Activated CD8-positive, alpha-beta T cell treated with anti-CD3 and anti-CD28 coated beads, Interleukin-2, amount 10 ng/mL, durations not matched to agents 7 days and 5 days (primary cell): ENCODE results near the gene TUFT1. TPM values are rescaled to one million over a fixed set of nuclear protein-coding genes. Genes with fewer than 3 reads are reported as not detected.

Experiments
- ATAC-seq: fragments of 150-1000 bp; cut with Tn5 transposase; one replicate; pipeline ENCODE4 v1.10.0; 2021; ENCODE audit warnings: moderate library complexity
- CTCF ChIA-PET: fragments of 350-600 bp; sonication (Branson Sonifier 250); formaldehyde crosslinking; loops from one replicate; lab custom pipeline; 2021; ENCODE audit warnings: antibody characterized with exemption; lab: Charles Lee
- POLR2A ChIA-PET: fragments of 350-600 bp; sonication (Branson Sonifier 250); formaldehyde crosslinking; loops from one replicate; lab custom pipeline; 2021; ENCODE audit warnings: antibody characterized with exemption; lab: Charles Lee
- DNase-seq: peaks from one replicate; pipeline ENCODE4 v3.0.0-alpha.2; 2020
- H3K27ac Mint-ChIP-seq: one replicate; pipeline ENCODE4 v1.8.0; 2021; ENCODE audit warnings: mild to moderate bottlenecking, mixed read lengths
- H3K27me3 Mint-ChIP-seq: one replicate; pipeline ENCODE4 v1.8.0; 2021; ENCODE audit warnings: low read depth, mixed read lengths
- H3K36me3 Mint-ChIP-seq: one replicate; pipeline ENCODE4 v1.8.0; 2021; ENCODE audit warnings: low read depth, mixed read lengths
- H3K4me1 Mint-ChIP-seq: one replicate; pipeline ENCODE4 v1.8.0; 2021; ENCODE audit warnings: low read depth, mixed read lengths
- H3K4me3 Mint-ChIP-seq: one replicate; pipeline ENCODE4 v1.8.0; 2021; ENCODE audit warnings: mild to moderate bottlenecking, mixed read lengths
- H3K9me3 Mint-ChIP-seq: one replicate; pipeline ENCODE4 v1.8.0; 2022; ENCODE audit warnings: mixed read lengths; ENCODE audit not compliant: insufficient read depth
- microRNA-seq: library from miRNA; unstranded; fragments of <30 nt; microRNA quantifications from one replicate; pipeline ENCODE4 v1.2.0, GENCODE V29; 2022
- total RNA-seq, 2 experiments: library from RNA; stranded (reverse); gene quantifications; one replicate each; pipeline ENCODE4 v1.2.3, GENCODE V29; 2021

Gene TUFT1
- total RNA-seq, 2 experiments from 2014 or later: 0.42 TPM

GRCh38 chr1:151619489-151620093 is 79.5 kb downstream of the TUFT1 start:
- DNase-seq (no peak), ATAC-seq (no peak)
- Mint-ChIP-seq H3K27ac (no peak overlapping the region), H3K4me1 (peaks cover 19% of the 10 kb centered on the region), H3K36me3 (peaks cover 7% of the 10 kb centered on the region), H3K9me3 (no peaks in the 10 kb centered on the region), H3K27me3 (no peaks in the 10 kb centered on the region), H3K4me3 (no peak overlapping the region)
- POLR2A ChIA-PET: no interaction called here
- CTCF ChIA-PET: interaction anchor here (1.0 to 1.8 kb wide), 3 partner anchors 25 to 109 kb away, joined by 3 to 6 read pairs (median 3); partner anchors contain the start of gene CGN

DNA sequence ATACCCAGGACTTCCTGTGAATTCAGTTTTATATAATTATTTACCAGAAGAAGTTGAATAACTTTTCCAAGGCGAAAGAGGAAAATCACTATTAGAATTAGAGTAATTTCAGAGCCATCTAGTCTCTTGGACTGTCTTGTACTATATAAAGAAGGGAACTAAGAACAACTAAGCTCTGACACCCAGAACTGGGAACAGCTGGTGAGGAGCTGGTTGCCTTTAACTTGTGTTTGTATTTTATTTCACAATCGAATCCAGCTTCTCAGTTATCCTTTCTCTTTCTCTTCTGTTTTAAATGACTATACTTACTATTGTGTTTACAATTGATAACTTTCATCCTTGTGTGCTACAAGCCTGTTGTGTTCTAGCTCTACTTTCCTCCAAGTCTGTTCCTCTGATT is 80.2 kb downstream of the TUFT1 start:
- ATAC-seq: no peak
- H3K9me3 Mint-ChIP-seq: no peaks in the 10 kb centered on the region
- H3K27ac Mint-ChIP-seq: no peak overlapping the region
- no peaks in the 10 kb centered on the region for H3K27me3 Mint-ChIP-seq
- ChIA-PET POLR2A (no interaction called here), CTCF (interaction anchor here (1.0 to 1.8 kb wide), 3 partner anchors 26 to 110 kb away, joined by 3 to 6 read pairs (median 3); partner anchors contain the start of gene CGN)
- H3K36me3 Mint-ChIP-seq: peaks cover 4% of the 10 kb centered on the region
- no peak for DNase-seq
- H3K4me1 Mint-ChIP-seq: peaks cover 16% of the 10 kb centered on the region
- H3K4me3 Mint-ChIP-seq: no peak overlapping the region

GRCh38 chr1:151621351-151621750 is 81.2 kb downstream of the TUFT1 start:
- ChIA-PET CTCF (interaction anchor here (1.8 kb wide), 1 partner anchor 27 kb away, joined by 6 read pairs; no protein-coding TSS in a partner anchor), POLR2A (no interaction called here)
- Mint-ChIP-seq H3K27ac (no peak overlapping the region), H3K36me3 (peaks cover 4% of the 10 kb centered on the region), H3K4me1 (peaks cover 9% of the 10 kb centered on the region), H3K27me3 (no peaks in the 10 kb centered on the region), H3K9me3 (no peaks in the 10 kb centered on the region), H3K4me3 (no peak overlapping the region)
- DNase-seq: no peak
- ATAC-seq: no peak

- peaks cover 7% of the 10 kb centered on the region for H3K36me3 Mint-ChIP-seq
- ATAC-seq (no peak), DNase-seq (no peak)
- POLR2A ChIA-PET: no interaction called here
- peaks cover 4% of the 10 kb centered on the region for H3K4me1 Mint-ChIP-seq
- CTCF ChIA-PET: no interaction called here
- no peak overlapping the region for H3K27ac Mint-ChIP-seq
- no peaks in the 10 kb centered on the region for H3K27me3 Mint-ChIP-seq
- H3K4me3 Mint-ChIP-seq: no peak overlapping the region
- no peaks in the 10 kb centered on the region for H3K9me3 Mint-ChIP-seq
Observed at GRCh38 chr1:151624783-151625182, 84.7 kb downstream of the TUFT1 start.

GRCh38 chr1:151626740-151627334 is 86.7 kb downstream of the TUFT1 start:
- CTCF ChIA-PET: interaction anchor here (0.6 kb wide), 1 partner anchor 33 kb away, joined by 3 read pairs; no protein-coding TSS in a partner anchor
- Mint-ChIP-seq H3K36me3 (peaks cover 7% of the 10 kb centered on the region), H3K4me3 (no peak overlapping the region), H3K4me1 (peaks cover 1% of the 10 kb centered on the region), H3K27ac (no peak overlapping the region), H3K27me3 (no peaks in the 10 kb centered on the region), H3K9me3 (no peaks in the 10 kb centered on the region)
- ATAC-seq: no peak
- no peak for DNase-seq
- POLR2A ChIA-PET: no interaction called here

DNA sequence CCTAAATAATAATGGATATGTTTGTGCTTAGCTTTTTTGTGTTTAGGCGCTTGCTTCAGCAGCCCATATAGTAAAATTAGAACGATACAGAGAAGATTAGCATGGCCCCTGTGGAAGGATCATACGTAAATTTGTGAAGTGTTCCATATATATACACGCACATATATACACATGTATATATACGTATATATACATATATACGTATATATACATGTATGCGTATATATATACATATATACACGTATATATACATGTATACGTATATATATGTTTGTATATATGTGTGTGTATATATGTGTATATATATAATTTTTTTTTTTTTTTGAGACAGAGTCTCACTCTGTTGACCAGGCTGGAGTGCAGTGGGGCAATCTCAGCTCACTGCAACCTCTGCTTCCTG is 89.2 kb downstream of the TUFT1 start:
- H3K4me3 Mint-ChIP-seq: no peak overlapping the region
- no peaks in the 10 kb centered on the region for H3K4me1 Mint-ChIP-seq
- no peaks in the 10 kb centered on the region for H3K9me3 Mint-ChIP-seq
- peaks cover 7% of the 10 kb centered on the region for H3K36me3 Mint-ChIP-seq
- no peaks in the 10 kb centered on the region for H3K27me3 Mint-ChIP-seq
- CTCF ChIA-PET: interaction anchor here (1.0 to 1.3 kb wide), 2 partner anchors 19 to 36 kb away, joined by 3 to 4 read pairs; no protein-coding TSS in a partner anchor
- no peak overlapping the region for H3K27ac Mint-ChIP-seq
- DNase-seq (no peak), ATAC-seq (no peak)
- POLR2A ChIA-PET: no interaction called here

Small RNAs within 50 kb of the gene (microRNA-seq; reads per million reads assigned to microRNA genes)
- not detected for gene MIR554

Other genes starting within 250 kb of the TUFT1 start
- gene PI4KB, start 212.9 kb upstream of the TUFT1 start, total RNA-seq: 10 to 100 TPM; 56.0 to 70.2 TPM
- 10 to 100 TPM; 59.3 to 63.9 TPM for gene RFX5, start 193.1 kb upstream of the TUFT1 start, total RNA-seq
- gene SELENBP1, start 167.6 kb upstream of the TUFT1 start, total RNA-seq: not detected
- gene PSMB4, start 140.7 kb upstream of the TUFT1 start, total RNA-seq: 100 to 1,000 TPM; 292 to 303 TPM
- gene POGZ, start 80.8 kb upstream of the TUFT1 start, total RNA-seq: 10 to 100 TPM; 67.7 to 68.5 TPM
- gene CGN, start 28.9 kb upstream of the TUFT1 start, total RNA-seq: under 1 TPM; 0.34 to 0.82 TPM
- gene SNX27, start 71.7 kb downstream of the TUFT1 start, total RNA-seq: 10 to 100 TPM; 24.5 to 26.0 TPM
- not detected for gene CELF3, start 176.5 kb downstream of the TUFT1 start, total RNA-seq
- gene RIIAD1, start 181.2 kb downstream of the TUFT1 start, total RNA-seq: not detected
- 100 to 1,000 TPM; 111 to 121 TPM for gene MRPL9, start 223.2 kb downstream of the TUFT1 start, total RNA-seq